HepG2 (cell line): ENCODE data around the gene MINDY2. TPM values are rescaled to one million over a fixed set of nuclear protein-coding genes. Genes with fewer than 3 reads are reported as not detected.

Source experiments
- ATAC-seq: fragments of 200-7000 bp; cut with Tn5 transposase; 3 replicates; pipeline ENCODE4 v1.9.1; 2020; ENCODE audit warnings: mild to moderate bottlenecking, moderate library complexity
- BruUV-seq: library from RNA; stranded (reverse); fragments of 400-500 nt; replicated peaks from 2 replicates; lab custom pipeline; 2021; lab: Mats Ljungman, UMichigan
- CTCF ChIA-PET: fragments of 300-600 bp; formaldehyde crosslinking; extraction: SDS; loops from one replicate; lab custom pipeline; 2021; ENCODE audit warnings: low total read pairs, inconsistent platforms, low intra/inter-chr PET ratio; lab: Yijun Ruan, JAX
- POLR2A ChIA-PET: fragments of 350-600 bp; sonication (Branson Sonifier 250); formaldehyde crosslinking; loops from one replicate; lab custom pipeline; 2020; ENCODE audit warnings: antibody characterized with exemption, inconsistent platforms; lab: Yijun Ruan, JAX
- DNase-seq: peaks from one replicate; pipeline ENCODE4 v3.0.0-alpha.2; 2015; ENCODE audit warnings: low spot score
- FAIRE-seq: peaks from 3 replicates; lab custom pipeline; 2011; peaks lifted over from hg19 to GRCh38; lab: Jason Lieb, UNC
- H2AFZ ChIP-seq: one replicate; pipeline ENCODE4 v1.6.1; 2011; ENCODE audit warnings: low read length, inconsistent platforms
- H3K27ac ChIP-seq: fragments of 300-600 bp; 3 replicates; pipeline ENCODE4 v1.8.0; 2011; ENCODE audit warnings: mixed run types, mild to moderate bottlenecking, mixed read lengths, low read length, inconsistent platforms; ENCODE audit not compliant: insufficient read depth; ENCODE audit errors: extremely low read length
- H3K27me3 ChIP-seq, 2 experiments: fragments of 200-600 bp in 1 of 2; 2 replicates in 1 of 2; 3 replicates in 1 of 2; pipeline versions ENCODE4 v1.6.0 to v1.8.0; 2011; ENCODE audit warnings: low read length in 2 of 2, mild to moderate bottlenecking in 2 of 2, moderate library complexity in 2 of 2, inconsistent platforms in 1 of 2; ENCODE audit not compliant: insufficient read depth in 2 of 2, control insufficient read depth in 1 of 2
- H3K36me3 ChIP-seq, 2 experiments: fragments of 200-600 bp in 1 of 2; replicated peaks in 1 of 2; 2 replicates in 1 of 2; 3 replicates in 1 of 2; pipeline versions ENCODE4 v1.5.1 to v1.8.0; 2011; ENCODE audit warnings: low read length in 2 of 2, inconsistent platforms in 1 of 2; ENCODE audit not compliant: insufficient read depth in 2 of 2, control insufficient read depth in 1 of 2
- H3K4me1 ChIP-seq: 2 replicates; pipeline ENCODE4 v1.5.1; 2012; ENCODE audit warnings: low read length, inconsistent platforms; ENCODE audit not compliant: insufficient read depth
- H3K4me2 ChIP-seq: 2 replicates; pipeline ENCODE4 v1.6.0; 2011; ENCODE audit warnings: low read depth, low read length, inconsistent platforms
- H3K4me3 ChIP-seq, 3 experiments: fragments of 200-600 bp in 1 of 3; sonication (generic), shearing (Covaris generic) in 1 of 3; replicated peaks in 1 of 3; 2 replicates each; pipeline ENCODE4 v1.5.1; 2011 to 2016; ENCODE audit warnings: low read length in 3 of 3, inconsistent platforms in 2 of 3, low read depth in 2 of 3, mild to moderate bottlenecking in 2 of 3, control low read depth in 1 of 3, mixed read lengths in 1 of 3; ENCODE audit not compliant: insufficient read depth in 1 of 3
- H3K79me2 ChIP-seq: one replicate; pipeline ENCODE4 v1.6.1; 2011; ENCODE audit warnings: low read length, inconsistent platforms; ENCODE audit not compliant: insufficient read depth
- H3K9ac ChIP-seq: 2 replicates; pipeline ENCODE4 v1.6.0; 2011; ENCODE audit warnings: mild to moderate bottlenecking, low read depth, low read length, inconsistent platforms; ENCODE audit not compliant: insufficient read depth
- H3K9me3 ChIP-seq: 2 replicates; pipeline ENCODE4 v1.5.1; 2012; ENCODE audit warnings: mild to moderate bottlenecking, low read length
- H4K20me1 ChIP-seq: 2 replicates; pipeline ENCODE4 v1.6.0; 2011; ENCODE audit warnings: inconsistent platforms, mild to moderate bottlenecking, low read length, moderate library complexity; ENCODE audit not compliant: insufficient read depth
- ATM ChIP-seq: fragments of 450-650 bp; IDR thresholded peaks from 2 replicates; pipeline ENCODE4 v1.7.1; 2017; ENCODE audit warnings: mild to moderate bottlenecking, borderline replicate concordance
- CBFB ChIP-seq: sonication (generic); formaldehyde crosslinking; IDR thresholded peaks from 2 replicates; pipeline ENCODE4 v1.4.0; 2020; ENCODE audit warnings: missing genetic modification reagents
- GTF2F1 ChIP-seq: fragments of 150-350 bp; IDR thresholded peaks from 2 replicates; pipeline ENCODE4 v1.6.1; 2014; ENCODE audit warnings: low read length
- HOXA9 ChIP-seq: sonication (generic); formaldehyde crosslinking; IDR thresholded peaks from 2 replicates; pipeline ENCODE4 v1.8.1; 2022; ENCODE audit warnings: missing genetic modification reagents, mild to moderate bottlenecking, moderate library complexity, borderline replicate concordance
- NFE2L1 ChIP-seq: sonication (generic); formaldehyde crosslinking; IDR thresholded peaks from 2 replicates; pipeline ENCODE4 v1.4.0; 2020; ENCODE audit warnings: missing genetic modification reagents, mild to moderate bottlenecking, borderline replicate concordance
- RBAK ChIP-seq: sonication (generic); formaldehyde crosslinking; IDR thresholded peaks from 2 replicates; pipeline ENCODE4 v1.5.1; 2020; ENCODE audit warnings: mild to moderate bottlenecking, missing genetic modification reagents
- SOX13 ChIP-seq, 3 experiments: fragments of 450-650 bp in 1 of 3; sonication (generic) in 1 of 3; formaldehyde crosslinking in 1 of 3; IDR thresholded peaks in 2 of 3; conservative IDR thresholded peaks in 1 of 3; 2 replicates each; pipeline versions ENCODE4 v1.5.0 to v1.6.1; 2016 to 2020; ENCODE audit warnings: antibody characterized with exemption in 1 of 3, mild to moderate bottlenecking in 1 of 3, missing compliant biosample characterization in 1 of 3, missing genetic modification reagents in 1 of 3, moderate library complexity in 1 of 3
- SRSF9 ChIP-seq: fragments of 200-400 bp; formaldehyde crosslinking; IDR thresholded peaks from 2 replicates; pipeline ENCODE4 v1.6.1; 2018; ENCODE audit warnings: borderline replicate concordance, mild to moderate bottlenecking, low read depth, low read length; ENCODE audit not compliant: insufficient read depth, poor library complexity, severe bottlenecking
- ZFP37 ChIP-seq: sonication (generic); formaldehyde crosslinking; IDR thresholded peaks from 2 replicates; pipeline ENCODE4 v1.4.0; 2020; ENCODE audit warnings: missing genetic modification reagents, borderline replicate concordance
- ZNF546 ChIP-seq: sonication (generic); formaldehyde crosslinking; conservative IDR thresholded peaks from 2 replicates; pipeline ENCODE4 v1.8.1; 2023; ENCODE audit warnings: mild to moderate bottlenecking, missing genetic modification reagents
- ZNF567 ChIP-seq: sonication (generic); formaldehyde crosslinking; IDR thresholded peaks from 2 replicates; pipeline ENCODE4 v1.8.1; 2023; ENCODE audit warnings: mild to moderate bottlenecking, missing genetic modification reagents, borderline replicate concordance
- ZNF772 ChIP-seq: sonication (generic); formaldehyde crosslinking; IDR thresholded peaks from 2 replicates; pipeline ENCODE4 v1.5.0; 2020; ENCODE audit warnings: mild to moderate bottlenecking, missing genetic modification reagents
- ZNF781 ChIP-seq: sonication (generic); formaldehyde crosslinking; IDR thresholded peaks from 2 replicates; pipeline ENCODE4 v1.5.1; 2020; ENCODE audit warnings: borderline replicate concordance, mild to moderate bottlenecking, missing genetic modification reagents; ENCODE audit errors: not compliant biosample characterization
- WGBS: methylation state at CpG from one replicate; pipeline ENCODE4 v1.1.6; 2017; ENCODE audit warnings: low lambda C conversion rate; 5-methylcytosine and 5-hydroxymethylcytosine counted together
- in situ Hi-C: cut with HindIII; loops from 2 replicates; pipeline ENCODE4 v1.10.0; 2017; ENCODE audit warnings: low pct_unique_long_range_greater_than_20kb; ENCODE audit not compliant: extremely low pct_ligation_motif_present
- intact Hi-C: fragments of 100-400 bp; cut with micrococcal nuclease; formaldehyde crosslinking; loops from one replicate; pipeline ENCODE4 v1.10.0; 2022; ENCODE audit not compliant: unreplicated experiment
- polyA plus RNA-seq, 8 experiments: library from polyadenylated mRNA; depleted of rRNA in 3 of 8; stranded (reverse) in 7 of 8; unstranded in 1 of 8; fragments of >200 nt; fragmentation: Illumina TruSeq in 4 of 8; extraction: Trizol in 4 of 8; gene quantifications; 2 replicates each; pipeline versions ENCODE4 v1.2.1 to v1.2.3, GENCODE V29; 2011 to 2016; ENCODE audit warnings: low read depth in 4 of 8, missing spikeins in 1 of 8, mixed read lengths in 1 of 8; ENCODE audit not compliant: insufficient read depth in 1 of 8
- total RNA-seq, 5 experiments: library from RNA; depleted of rRNA; stranded (reverse); fragments of >200 nt; fragmentation: Illumina TruSeq; extraction: Trizol; gene quantifications; 2 replicates each; pipeline ENCODE4 v1.2.3, GENCODE V29; 2016; ENCODE audit warnings: low read depth in 1 of 5
- TF ChIP-seq, protein P1 (sequence below): sonication (generic); formaldehyde crosslinking; conservative IDR thresholded peaks from 2 replicates; pipeline ENCODE4 v1.8.0; 2022; ENCODE audit warnings: mild to moderate bottlenecking, moderate library complexity, missing genetic modification reagents

MINDY2 gene
- total and polyA plus RNA-seq, 2 of the 13 experiments (the other 11 are each of a cell fraction or from before 2014, with no cell fraction given): 7.2 to 12.6 TPM

DNA sequence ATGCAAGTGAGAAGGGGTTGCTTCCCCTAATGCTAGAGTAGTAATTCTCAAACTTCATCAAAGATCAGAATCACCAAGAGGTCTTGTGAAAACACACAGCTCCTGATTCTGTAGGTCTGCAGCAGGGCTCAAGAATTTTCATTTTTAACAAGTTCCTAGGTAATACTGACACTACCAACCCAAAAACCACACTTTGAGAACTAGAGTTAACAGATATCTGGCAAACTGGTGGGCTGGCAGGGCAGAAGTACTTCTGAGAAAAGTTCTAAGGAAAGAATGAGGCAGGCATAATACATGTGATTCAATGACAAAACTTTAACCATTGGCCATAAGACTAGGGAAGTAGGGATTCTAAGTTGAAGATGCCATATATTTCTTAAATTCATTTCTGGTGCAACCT, 8.8 kb upstream of the MINDY2 start:
- no peaks in the 10 kb centered on the region for H4K20me1 ChIP-seq
- H3K4me3 ChIP-seq: no peak overlapping the region
- H3K27ac ChIP-seq: no peak overlapping the region
- in situ Hi-C loops (no loop called here), intact Hi-C loops (no loop called here)
- no peak overlapping the region for H3K9ac ChIP-seq
- no peaks in the 10 kb centered on the region for H3K36me3 ChIP-seq
- DNase-seq: no peak
- POLR2A ChIA-PET: interaction anchor here (1.5 to 1.6 kb wide), 2 partner anchors 8 to 12 kb away, joined by 7 read pairs; partner anchors contain the start of genes ADAM10 and MINDY2
- CTCF ChIA-PET: no interaction called here
- TF ChIP-seq RBAK (no peak), ZNF781 (CRISPR knock-in tag) (no peak), NFE2L1 (CRISPR knock-in tag) (no peak)
- no peak overlapping the region for H3K4me2 ChIP-seq
- BruUV-seq: no TSS peak
- H2AFZ ChIP-seq: no peak overlapping the region
- no peak for ATAC-seq
- H3K4me1 ChIP-seq: peaks cover 7% of the 10 kb centered on the region
- peaks cover 8% of the 10 kb centered on the region for H3K9me3 ChIP-seq
- no peak for FAIRE-seq
- no peaks in the 10 kb centered on the region for H3K27me3 ChIP-seq
- H3K79me2 ChIP-seq: no peaks in the 10 kb centered on the region

DNA sequence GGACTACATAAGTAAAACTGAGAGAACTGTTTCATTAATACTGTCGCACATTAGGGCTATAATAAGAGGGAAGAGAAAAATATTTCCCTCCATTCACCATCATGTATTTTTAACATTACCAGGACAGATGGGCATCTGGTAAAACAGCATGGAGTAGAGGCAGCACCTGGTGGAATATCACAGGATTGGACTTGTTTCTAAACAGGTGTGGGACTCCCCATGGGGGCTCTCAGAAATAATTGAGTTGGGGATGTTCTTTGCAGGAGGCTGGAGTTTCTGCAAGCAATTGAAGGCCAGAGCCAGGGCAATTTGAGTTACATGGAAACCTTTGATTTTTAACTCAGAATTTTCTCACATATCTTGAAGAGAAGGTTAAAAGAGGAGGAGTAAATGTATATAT, 8.4 kb upstream of the MINDY2 start:
- ChIA-PET CTCF (no interaction called here), POLR2A (interaction anchor here (1.0 kb wide), 1 partner anchor 13 kb away, joined by 3 read pairs; the partner anchor contains the start of gene ADAM10)
- Histone ChIP-seq H2AFZ (no peak overlapping the region), H3K9ac (no peak overlapping the region), H3K27ac (no peak overlapping the region), H3K4me2 (no peak overlapping the region), H3K9me3 (peaks cover 8% of the 10 kb centered on the region), H4K20me1 (no peaks in the 10 kb centered on the region), H3K79me2 (no peaks in the 10 kb centered on the region), H3K36me3 (no peaks in the 10 kb centered on the region), H3K4me3 (no peak overlapping the region), H3K27me3 (no peaks in the 10 kb centered on the region), H3K4me1 (peaks cover 7% of the 10 kb centered on the region)
- no peak for TF ChIP-seq GTF2F1
- TF ChIP-seq SOX13 (IDR thresholded peaks at IDR 0.05): no peak
- TF ChIP-seq SOX13 (CRISPR knock-in tag; conservative IDR thresholded peaks at IDR 0.05 in 1 of 2, IDR thresholded peaks at IDR 0.05 in 1 of 2): no peak
- TF ChIP-seq ZNF567: no peak
- no peak for TF ChIP-seq ZNF781 (CRISPR knock-in tag)
- no peak for TF ChIP-seq HOXA9 (CRISPR knock-in tag)
- no peak for TF ChIP-seq ZNF546 (CRISPR knock-in tag)
- TF ChIP-seq ZNF772: no peak
- TF ChIP-seq SRSF9: no peak
- TF ChIP-seq ATM: no peak
- TF ChIP-seq ZFP37 (CRISPR knock-in tag): no peak
- TF ChIP-seq, protein P1, sequence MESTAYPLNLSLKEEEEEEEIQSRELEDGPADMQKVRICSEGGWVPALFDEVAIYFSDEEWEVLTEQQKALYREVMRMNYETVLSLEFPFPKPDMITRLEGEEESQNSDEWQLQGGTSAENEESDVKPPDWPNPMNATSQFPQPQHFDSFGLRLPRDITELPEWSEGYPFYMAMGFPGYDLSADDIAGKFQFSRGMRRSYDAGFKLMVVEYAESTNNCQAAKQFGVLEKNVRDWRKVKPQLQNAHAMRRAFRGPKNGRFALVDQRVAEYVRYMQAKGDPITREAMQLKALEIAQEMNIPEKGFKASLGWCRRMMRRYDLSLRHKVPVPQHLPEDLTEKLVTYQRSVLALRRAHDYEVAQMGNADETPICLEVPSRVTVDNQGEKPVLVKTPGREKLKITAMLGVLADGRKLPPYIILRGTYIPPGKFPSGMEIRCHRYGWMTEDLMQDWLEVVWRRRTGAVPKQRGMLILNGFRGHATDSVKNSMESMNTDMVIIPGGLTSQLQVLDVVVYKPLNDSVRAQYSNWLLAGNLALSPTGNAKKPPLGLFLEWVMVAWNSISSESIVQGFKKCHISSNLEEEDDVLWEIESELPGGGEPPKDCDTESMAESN (CRISPR knock-in tag): no peak
- TF ChIP-seq CBFB (CRISPR knock-in tag): no peak
- 0% methylated on average over 1 of the region's 1 CpG for WGBS
- no peak for ATAC-seq
- FAIRE-seq: no peak
- intact Hi-C loops: no loop called here
- no TSS peak for BruUV-seq
- in situ Hi-C loops: no loop called here
- DNase-seq: no peak
